Amygdala (tissue), 56 donors: ENCODE measurements around the gene TMEM14B.
A peak's percentile ranks its signal among the peaks of the same experiment; 100 is the strongest.
"Not testable (repeated sequence)": the region's sequence is repeated elsewhere in the genome, so short reads cannot be mapped to it uniquely, and the experiment has no call there.

ENCODE experiments used
- DNase-seq, 56 donors: peaks; one replicate each; lab custom pipeline; 2025; lab: John Stamatoyannopoulos, UW

The TMEM14B gene

GRCh38 chr6:10747251-10747972 is at the start of gene TMEM14B:
TMEM14B (plus strand) TSS chr6:10747805; CDS start chr6:10749246, 1,441 bp downstream.
- DNase-seq: peak; percentile 84 to 99 (median 97)

GRCh38 chr6:10713962-10714361 is 33.6 kb upstream of the TMEM14B start:
- DNase-seq: no peak

- peak in 1 of 56 donors; percentile 1 for DNase-seq
These were observed 28.2 kb upstream of the TMEM14B start for GRCh38 chr6:10719296-10719963.

- DNase-seq: no peak
These were observed 27.7 kb upstream of the TMEM14B start for GRCh38 chr6:10719964-10720264.

- DNase-seq: peak in 15 of 56 donors; percentile 3 to 36 (median 12)
These were observed 27.2 kb upstream of the TMEM14B start for GRCh38 chr6:10720265-10720959.

GRCh38 chr6:10720960-10721849 is 26.4 kb upstream of the TMEM14B start:
- not testable (repeated sequence) for DNase-seq

GRCh38 chr6:10721850-10722569 is 25.6 kb upstream of the TMEM14B start:
- DNase-seq: no peak

GRCh38 chr6:10722570-10722819 is 25.1 kb upstream of the TMEM14B start:
- no peak for DNase-seq

GRCh38 chr6:10722820-10723566 is 24.6 kb upstream of the TMEM14B start, which contains the start of gene TMEM14C:
TMEM14C (plus strand) TSS chr6:10723070; CDS start chr6:10724614, 1,544 bp downstream.
- DNase-seq: peak; percentile 59 to 98 (median 95)

GRCh38 chr6:10723567-10723881 is 24.1 kb upstream of the TMEM14B start:
- peak in 1 of 56 donors; percentile 18 for DNase-seq

- no peak for DNase-seq
These were observed 22.6 kb upstream of the TMEM14B start for GRCh38 chr6:10725044-10725443.

- DNase-seq: peak in 32 of 56 donors; percentile 7 to 69 (median 30)
These were observed 21.9 kb upstream of the TMEM14B start for GRCh38 chr6:10725716-10726115.

GRCh38 chr6:10730254-10730653 is 17.4 kb upstream of the TMEM14B start:
- peak in 1 of 56 donors; percentile 36 for DNase-seq

- no peak for DNase-seq
These were observed 14.4 kb upstream of the TMEM14B start for GRCh38 chr6:10733151-10733715.

GRCh38 chr6:10733863-10734262 is 13.7 kb upstream of the TMEM14B start:
- no peak for DNase-seq

- DNase-seq: no peak
These were observed 10.9 kb upstream of the TMEM14B start for GRCh38 chr6:10736731-10737130.

- DNase-seq: no peak
These were observed 7.5 kb upstream of the TMEM14B start for GRCh38 chr6:10740061-10740460.

- not testable (repeated sequence) for DNase-seq
These were observed 6.0 kb upstream of the TMEM14B start for GRCh38 chr6:10741643-10742042.

- no peak for DNase-seq
These were observed 5.4 kb upstream of the TMEM14B start for GRCh38 chr6:10742251-10742650.
